Transverse colon (tissue), 3 donors: ENCODE measurements around the gene ZNF236.

Experiments
- POLR2A ChIP-seq: fragments of 450-650 bp; IDR thresholded peaks from one replicate; pipeline ENCODE4 v1.6.1; 2016; ENCODE audit warnings: antibody characterized with exemption, mild to moderate bottlenecking, moderate library complexity
- TF ChIP-seq, protein P1 (sequence below), 5 experiments: fragments of 200-600 bp in 3 of 5; fragments of 450-650 bp in 2 of 5; sonication (generic) in 3 of 5; IDR thresholded peaks; 1 replicate in 2 of 5; 2 replicates in 3 of 5; pipeline ENCODE4 v1.5.1; 2016 to 2017; ENCODE audit warnings: antibody characterized with exemption in 5 of 5, inconsistent platforms in 3 of 5, mild to moderate bottlenecking in 2 of 5, moderate library complexity in 1 of 5

DNA sequence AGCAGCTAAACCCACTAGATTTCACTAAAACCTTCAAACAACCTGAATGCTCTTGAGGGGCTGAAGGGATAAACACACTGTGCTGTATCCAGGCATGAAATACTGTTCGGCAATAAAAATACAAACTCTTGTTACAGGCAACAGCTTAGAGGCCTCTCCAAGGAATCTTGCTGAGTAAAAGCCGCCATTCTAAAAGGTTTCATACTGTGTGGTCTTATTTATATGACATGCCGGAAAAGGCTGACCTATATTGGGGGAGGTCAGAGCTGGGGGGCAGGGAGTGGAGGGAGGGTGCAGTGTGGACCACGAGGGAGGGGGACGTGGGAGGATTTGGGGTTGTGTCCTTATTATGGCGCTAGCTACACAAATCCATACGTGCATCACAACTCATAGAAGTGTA, 174.1 kb downstream of the ZNF236 start:
- TF ChIP-seq, protein P1, sequence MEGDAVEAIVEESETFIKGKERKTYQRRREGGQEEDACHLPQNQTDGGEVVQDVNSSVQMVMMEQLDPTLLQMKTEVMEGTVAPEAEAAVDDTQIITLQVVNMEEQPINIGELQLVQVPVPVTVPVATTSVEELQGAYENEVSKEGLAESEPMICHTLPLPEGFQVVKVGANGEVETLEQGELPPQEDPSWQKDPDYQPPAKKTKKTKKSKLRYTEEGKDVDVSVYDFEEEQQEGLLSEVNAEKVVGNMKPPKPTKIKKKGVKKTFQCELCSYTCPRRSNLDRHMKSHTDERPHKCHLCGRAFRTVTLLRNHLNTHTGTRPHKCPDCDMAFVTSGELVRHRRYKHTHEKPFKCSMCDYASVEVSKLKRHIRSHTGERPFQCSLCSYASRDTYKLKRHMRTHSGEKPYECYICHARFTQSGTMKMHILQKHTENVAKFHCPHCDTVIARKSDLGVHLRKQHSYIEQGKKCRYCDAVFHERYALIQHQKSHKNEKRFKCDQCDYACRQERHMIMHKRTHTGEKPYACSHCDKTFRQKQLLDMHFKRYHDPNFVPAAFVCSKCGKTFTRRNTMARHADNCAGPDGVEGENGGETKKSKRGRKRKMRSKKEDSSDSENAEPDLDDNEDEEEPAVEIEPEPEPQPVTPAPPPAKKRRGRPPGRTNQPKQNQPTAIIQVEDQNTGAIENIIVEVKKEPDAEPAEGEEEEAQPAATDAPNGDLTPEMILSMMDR (IDR thresholded peaks at IDR 0.05), result no peak
- TF ChIP-seq POLR2A, result no peak
